ENCODE results near the gene SH2D2A.

GRCh38 chr1:156845953-156846545 lies 29.4 kb upstream of the SH2D2A start:
- TF ChIP-seq CTCF (IDR thresholded peaks at IDR 0.05) (no peak), POLR2A (IDR thresholded peaks at IDR 0.05) (no peak), EP300 (IDR thresholded peaks at IDR 0.05) (no peak)
